Uterus (tissue), 2 donors: ENCODE results near the gene PSAPL1.

Source experiments
- CTCF ChIP-seq, 4 experiments: fragments of 200-600 bp in 2 of 4; fragments of 450-650 bp in 2 of 4; sonication (generic) in 2 of 4; IDR thresholded peaks; one replicate each; pipeline ENCODE4 v1.5.1; 2016 to 2019; ENCODE audit warnings: antibody characterized with exemption in 4 of 4, mild to moderate bottlenecking in 2 of 4, moderate library complexity in 1 of 4
- POLR2A ChIP-seq, 2 donors: fragments of 450-650 bp; IDR thresholded peaks; one replicate each; pipeline ENCODE4 v1.6.1; 2016; ENCODE audit warnings: antibody characterized with exemption in 2 of 2, mild to moderate bottlenecking in 1 of 2, moderate library complexity in 1 of 2

GRCh38 chr4:7476820-7477219, 42.1 kb upstream of the PSAPL1 start:
- TF ChIP-seq CTCF (IDR thresholded peaks at IDR 0.05) (no peak), POLR2A (IDR thresholded peaks at IDR 0.05) (no peak)
